CD4-positive, alpha-beta T cell treated with Interleukin-1 beta for 1 hour (primary cell): ENCODE measurements around the gene MSL1.

Experiments
- DNase-seq, 2 donors: peaks; one replicate each; pipeline ENCODE4 v3.0.0-alpha.2; 2020 to 2022

The MSL1 gene, protein sequence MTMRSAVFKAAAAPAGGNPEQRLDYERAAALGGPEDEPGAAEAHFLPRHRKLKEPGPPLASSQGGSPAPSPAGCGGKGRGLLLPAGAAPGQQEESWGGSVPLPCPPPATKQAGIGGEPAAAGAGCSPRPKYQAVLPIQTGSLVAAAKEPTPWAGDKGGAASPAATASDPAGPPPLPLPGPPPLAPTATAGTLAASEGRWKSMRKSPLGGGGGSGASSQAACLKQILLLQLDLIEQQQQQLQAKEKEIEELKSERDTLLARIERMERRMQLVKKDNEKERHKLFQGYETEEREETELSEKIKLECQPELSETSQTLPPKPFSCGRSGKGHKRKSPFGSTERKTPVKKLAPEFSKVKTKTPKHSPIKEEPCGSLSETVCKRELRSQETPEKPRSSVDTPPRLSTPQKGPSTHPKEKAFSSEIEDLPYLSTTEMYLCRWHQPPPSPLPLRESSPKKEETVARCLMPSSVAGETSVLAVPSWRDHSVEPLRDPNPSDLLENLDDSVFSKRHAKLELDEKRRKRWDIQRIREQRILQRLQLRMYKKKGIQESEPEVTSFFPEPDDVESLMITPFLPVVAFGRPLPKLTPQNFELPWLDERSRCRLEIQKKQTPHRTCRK

DNA sequence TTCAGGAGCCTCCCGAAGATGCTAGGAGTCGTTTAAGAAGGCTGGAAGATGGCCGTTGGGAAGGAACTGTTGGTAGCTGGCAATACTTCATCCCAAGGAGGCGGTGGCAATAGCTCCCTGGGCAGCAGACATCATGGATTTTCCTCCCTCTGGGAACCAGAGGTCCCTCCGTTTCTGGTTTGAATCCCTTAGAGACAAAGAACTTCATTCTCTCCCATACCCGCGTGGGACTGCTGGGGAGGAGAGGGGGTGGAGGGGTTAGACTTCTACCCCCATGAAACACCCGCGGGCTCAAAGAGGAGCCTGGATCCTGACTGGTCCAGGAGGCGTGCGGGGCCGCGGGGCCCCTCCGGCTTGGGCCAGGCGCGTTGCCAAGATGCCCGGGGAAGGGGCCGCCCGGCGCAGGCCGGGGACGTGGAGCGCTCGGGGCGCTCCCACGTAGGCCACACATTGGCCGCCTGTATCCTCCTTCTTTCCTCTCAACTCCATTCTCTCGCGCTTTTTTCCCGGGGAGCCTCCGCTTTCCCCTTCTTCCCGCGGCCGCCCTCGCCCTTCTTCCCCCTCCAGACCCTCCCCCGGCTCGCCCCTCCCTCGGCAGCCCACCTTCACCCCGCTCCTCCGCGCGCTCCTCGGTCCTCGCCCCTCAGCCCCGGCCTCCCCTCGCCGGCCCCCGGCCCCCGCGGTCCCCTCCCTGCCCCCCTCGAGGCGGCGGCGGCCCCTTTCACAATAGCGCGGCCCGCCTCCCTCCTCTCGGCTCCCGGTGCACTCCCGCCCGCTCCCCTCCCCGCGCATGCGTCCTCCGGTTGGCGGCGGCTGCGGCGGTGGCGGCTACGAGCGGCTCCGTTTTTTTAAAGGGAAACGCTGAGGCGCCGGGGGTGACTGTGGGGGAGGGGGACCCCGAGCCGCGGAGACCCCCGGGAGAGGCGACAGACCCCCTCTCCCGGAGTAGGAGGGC is at the start of gene MSL1:
Gene MSL1, plus strand, starts transcription at position 791 of the 955 bp plus-strand sequence. CDS start 642 bp downstream, outside the sequence.
- DNase-seq: peak; percentile 88 to 89

DNA sequence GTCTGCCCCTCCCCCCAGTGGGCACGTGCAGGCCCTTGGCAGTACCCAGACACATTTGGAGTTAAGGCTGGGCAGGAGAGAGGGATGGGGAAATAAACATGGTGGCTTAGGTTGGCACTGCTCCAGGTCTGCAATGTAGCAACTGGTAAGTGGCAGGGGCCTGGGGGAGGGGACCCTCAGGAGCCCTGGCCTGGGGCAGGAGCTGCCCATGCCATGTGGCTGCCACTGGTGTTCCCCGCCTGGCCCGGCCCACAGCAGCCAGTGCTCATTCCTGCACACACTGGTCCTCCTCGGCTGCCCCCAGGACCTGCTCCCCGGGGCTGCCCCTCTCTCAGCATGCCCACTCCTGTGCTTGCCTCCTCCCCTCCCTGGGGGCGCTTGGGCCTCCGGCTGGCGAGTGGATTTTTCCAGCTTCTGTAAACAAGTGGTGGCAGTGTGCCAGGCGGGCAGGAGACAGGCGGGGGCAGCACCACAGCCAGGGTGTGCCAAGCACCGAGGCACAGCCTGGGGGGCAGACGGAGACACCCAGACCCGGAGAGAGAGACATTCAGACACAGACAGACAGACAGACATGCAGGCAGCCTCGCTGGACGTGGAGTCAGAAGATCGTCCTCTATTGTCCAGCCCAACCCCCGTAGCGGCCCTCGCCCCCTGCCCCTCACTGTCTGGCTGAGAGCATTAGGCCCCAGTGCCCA is 49.6 kb upstream of the MSL1 start:
- DNase-seq: no peak

DNA sequence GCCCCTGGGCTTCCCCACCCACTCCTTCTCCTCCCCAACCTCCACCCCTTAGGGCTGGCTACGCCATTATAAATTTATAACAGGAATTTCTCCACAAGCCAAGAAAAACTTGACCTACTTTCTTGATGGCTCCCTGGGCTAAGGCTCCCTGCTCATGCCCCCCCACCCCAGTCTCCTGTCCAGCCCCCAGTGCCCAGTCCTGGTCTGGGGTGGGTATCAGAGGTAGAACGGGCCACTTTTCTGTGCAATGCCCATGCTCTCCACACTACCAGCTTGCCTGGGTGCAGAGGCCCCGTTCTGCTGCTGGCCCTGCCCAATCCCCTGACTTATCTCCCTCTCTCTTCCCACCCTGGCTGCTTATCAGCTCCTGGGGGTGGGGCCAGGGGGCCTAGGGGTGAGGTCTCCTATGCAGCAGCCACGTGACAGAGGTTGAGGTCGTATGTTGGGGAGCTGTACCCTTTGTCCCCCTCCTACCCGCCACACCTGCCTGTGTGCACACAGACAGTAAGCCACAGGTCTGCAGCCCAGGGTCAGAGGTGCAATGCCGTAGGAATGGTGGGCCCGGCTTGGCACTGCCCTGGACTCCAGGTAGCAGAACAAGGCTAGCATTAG is 48.9 kb upstream of the MSL1 start:
- no peak for DNase-seq

DNA sequence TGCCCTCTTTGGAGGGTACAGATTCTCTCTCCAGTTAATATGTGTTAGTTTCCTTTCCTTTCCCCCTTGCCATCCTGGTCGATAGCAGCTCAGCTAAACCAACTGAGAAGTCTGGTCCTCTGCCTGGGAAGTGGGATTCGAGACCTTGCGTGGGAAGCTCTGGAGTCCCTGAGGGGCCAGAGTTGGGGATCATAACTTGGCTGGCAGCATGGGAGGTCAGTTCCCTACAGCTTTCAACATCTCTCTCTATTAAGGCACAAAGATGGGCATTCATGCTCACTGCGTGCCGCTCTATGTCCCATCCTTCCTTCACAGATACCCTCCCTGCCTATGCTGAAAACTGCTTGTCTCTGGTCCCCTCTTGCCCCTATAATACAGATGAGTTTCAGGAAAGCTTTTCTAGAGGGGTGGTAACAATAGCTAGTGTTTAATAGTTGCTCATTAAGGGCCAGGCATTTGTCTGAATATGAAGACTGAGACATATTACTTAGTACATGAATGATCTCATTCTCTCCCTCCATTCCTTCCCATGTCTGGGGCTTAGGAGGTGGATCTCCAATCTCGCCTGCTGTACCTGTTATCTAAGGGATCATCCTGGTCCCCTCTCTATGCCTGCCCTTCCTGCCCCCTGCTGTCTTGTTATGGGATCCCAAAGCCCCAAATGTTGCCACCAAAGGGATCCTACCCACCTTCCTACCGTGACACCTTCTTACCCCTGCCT is 48.2 kb upstream of the MSL1 start:
- no peak for DNase-seq

DNA sequence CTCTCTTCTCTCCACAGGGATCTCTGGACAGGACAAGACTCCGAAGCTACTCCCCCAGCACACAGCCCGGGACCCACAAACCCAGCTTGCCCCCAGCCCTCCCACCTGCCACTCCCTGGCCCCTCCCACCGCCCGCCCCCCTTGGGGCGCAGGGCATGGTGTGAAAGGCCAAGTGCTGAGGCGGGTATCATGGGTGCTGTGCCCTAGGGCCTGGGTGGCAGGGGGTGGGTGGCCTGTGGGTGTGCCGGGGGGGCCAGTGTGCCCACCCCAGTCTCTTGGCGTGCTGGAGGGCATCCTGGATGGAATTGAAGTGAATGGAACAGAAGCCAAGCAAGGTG is 47.6 kb upstream of the MSL1 start:
- DNase-seq: no peak

DNA sequence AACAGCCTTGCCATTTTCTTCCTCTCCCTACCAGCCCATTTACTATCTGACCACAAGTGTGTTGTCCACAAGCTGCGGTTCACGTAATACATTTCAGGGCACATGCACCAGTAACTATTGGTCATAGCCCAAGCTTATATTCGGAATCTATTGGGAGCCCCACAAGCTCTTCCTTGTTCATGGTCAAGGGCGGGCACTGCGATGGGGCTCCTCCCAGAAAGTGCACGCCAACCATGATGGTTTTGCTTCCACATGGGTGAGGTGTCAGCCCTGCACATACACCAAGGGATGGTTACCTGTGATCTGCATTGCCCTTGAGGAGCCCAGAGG is 46.9 kb upstream of the MSL1 start:
- no peak for DNase-seq

DNA sequence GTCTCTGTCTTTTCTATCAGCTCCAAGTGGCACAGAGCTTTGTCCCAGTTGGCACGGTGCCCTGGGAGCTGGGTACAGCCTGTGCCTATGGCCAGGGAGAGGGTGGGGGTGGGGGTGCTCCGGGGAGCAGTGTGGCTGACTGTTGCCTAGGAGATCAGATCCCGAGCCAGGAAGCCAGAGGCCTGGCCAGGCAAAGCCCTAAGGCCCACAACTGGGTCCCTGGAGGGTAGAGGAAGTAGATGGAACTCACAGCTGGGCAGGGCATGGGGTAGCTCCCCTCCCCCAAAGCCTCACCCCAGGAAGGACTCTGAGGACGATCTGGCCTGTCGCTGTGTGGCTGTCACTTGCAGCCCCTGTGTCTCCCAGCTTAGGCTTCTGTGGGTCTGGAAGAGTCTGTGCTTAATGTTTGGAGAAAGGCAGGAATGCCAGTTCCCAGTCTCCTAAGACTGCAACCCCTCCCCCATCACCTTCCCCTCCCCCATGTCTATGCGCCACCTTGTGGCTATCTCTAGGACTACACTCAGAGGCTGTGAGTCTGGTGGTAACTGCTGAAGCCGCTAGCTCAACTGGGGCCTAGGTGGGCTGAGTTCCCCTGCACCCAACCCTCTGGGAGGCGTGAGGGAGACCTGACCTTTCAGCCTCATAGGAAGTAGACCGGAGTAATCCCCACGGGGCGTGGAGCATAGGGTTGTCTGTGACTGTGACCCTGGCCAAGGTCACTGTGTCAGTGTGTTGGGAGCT is 46.4 kb upstream of the MSL1 start:
- peak; percentile 63 to 79 for DNase-seq

DNA sequence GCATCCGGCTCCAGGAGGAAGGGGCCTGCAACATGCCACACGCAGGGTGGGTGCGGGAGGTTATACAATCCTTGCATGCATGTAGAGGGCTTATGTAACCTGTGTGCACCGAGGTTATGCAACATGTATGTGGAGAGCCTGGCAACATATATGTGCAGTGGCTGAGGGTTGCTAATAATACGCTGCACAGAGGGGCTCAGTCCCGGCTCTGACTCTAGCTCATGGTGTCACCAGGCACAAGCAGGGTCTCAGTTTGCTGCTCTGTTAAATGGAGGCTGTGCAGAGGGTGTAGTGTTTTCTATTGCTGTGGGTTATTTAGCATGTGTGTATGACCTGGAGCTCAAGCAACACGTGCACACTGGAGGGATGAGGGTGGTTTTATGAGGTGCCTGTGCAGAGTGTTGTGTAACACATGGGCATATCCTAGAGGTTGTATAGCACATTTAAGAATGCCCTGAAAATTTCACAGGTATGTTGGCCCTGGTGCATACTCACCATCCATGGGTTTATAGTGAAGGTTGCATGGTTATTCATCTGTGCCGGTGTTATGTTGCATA is 45.8 kb upstream of the MSL1 start:
- no peak for DNase-seq

DNA sequence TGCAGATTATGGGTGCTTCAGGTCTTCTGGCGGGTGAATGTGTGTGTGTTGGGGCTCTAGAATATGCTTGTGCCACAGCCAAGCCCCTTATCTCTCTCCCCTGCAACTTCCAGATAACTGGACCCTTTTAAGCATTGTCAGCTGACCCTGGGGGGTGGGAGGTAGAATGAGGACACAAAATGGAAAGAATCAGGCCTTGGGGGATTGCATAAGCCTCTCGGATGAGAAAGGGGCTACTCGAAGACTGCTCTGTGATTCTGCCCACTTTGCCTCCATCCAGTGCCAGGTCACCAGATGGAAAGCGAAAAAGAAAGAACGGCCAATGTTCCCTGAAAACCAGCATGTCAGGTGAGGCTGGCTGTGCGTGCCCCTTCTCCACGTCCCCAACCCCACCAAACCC is 45.2 kb upstream of the MSL1 start:
- no peak for DNase-seq

DNA sequence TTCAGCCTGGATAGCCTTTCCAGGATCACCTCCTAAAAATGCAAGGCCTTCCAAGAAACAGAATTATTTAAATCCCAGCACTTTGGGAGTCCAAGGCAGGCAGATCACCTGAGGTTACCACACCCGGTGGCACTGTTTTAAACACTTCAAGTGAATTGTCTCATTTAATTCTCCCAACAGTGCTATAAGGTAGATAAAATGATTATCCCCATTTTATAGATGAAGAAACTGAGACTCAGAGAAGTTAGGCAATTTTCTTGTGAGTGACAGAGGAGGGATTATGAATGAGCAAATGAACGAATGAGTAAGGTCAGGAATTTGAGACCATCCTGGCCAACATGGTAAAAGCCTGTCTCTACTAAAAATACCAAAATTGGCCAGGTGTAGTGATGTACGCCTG is 42.2 kb upstream of the MSL1 start:
- no peak for DNase-seq

DNA sequence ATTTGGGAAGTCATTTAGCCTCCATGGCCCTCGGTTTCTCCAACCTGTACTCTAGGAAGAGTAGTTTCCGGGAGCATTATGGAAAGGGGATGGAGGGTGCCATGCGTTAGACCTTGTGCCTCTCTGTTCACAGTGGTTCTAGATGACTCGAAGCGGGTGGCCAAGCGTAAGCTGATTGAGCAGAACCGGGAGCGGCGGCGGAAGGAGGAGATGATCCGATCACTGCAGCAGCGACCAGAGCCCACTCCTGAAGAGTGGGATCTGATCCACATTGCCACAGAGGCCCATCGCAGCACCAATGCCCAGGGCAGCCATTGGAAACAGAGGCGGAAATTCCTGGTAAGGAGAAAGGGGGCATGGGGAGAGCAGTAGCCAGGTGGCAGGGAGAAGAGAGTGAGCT is 37.3 kb upstream of the MSL1 start:
- no peak for DNase-seq

DNA sequence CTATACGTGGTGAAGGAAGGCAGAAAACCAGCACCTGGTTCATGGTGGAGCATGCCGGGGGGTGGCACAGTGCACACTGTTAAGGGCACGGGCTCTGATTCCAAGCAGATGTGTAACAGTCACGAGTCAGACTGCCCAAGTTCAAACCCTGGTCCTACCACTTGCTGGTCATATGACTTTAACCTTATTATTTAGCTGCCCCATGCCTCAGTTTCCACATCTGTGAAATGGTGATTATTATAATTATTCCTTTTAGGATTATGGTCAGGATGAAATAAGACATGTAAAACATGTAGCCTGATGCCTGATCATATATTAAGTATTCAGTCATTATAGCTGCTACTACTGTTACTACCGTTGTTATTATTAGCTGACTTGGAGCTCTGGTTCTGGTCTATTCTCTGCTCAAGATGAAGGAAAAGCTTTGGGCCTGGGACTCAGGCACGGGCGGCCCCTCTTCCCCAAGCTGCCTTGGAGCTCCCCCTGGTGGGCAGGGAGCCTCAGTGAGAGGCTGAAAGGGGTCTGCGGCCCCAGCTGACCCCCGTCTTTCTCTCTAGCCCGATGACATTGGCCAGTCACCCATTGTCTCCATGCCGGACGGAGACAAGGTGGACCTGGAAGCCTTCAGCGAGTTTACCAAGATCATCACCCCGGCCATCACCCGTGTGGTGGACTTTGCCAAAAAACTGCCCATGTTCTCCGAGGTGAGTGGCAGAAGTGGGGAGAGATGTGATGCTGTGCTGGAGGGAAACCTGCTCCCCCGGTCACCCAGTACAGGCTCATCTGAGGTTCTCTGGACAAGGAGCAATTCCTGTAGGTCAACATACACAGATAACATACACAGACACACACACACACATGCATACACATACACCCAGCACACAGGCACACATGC is 35.4 kb upstream of the MSL1 start:
- DNase-seq: peak; percentile 63 to 65

DNA sequence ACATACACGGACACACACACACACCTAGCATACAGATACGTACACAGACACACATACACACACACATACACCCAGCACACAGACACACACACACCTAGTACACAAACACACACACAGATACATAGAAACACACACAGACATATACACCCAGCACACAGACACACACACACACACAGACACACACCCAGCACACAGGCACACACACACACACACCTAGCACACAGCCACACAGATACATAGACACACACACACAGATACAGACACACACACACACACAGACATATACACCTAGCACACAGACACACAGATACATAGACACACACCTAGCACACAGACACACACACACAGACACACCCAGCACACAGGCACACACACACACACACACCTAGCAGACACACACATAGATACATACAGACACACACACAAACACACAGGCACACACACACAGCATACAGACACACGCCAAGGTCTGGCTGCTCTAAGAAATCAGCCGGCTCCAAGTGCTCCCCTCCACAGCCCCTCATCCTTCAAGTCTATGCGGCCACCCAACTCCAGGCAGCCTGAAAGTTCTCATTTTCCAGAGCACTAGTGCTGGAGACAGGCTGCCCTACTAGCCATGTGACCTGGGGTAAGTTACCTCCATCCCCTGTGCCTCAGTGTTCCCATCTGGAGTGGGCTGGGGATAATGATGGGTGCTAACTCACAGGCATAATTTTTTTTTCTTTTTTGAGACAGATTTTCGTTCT is 34.5 kb upstream of the MSL1 start:
- DNase-seq: no peak

DNA sequence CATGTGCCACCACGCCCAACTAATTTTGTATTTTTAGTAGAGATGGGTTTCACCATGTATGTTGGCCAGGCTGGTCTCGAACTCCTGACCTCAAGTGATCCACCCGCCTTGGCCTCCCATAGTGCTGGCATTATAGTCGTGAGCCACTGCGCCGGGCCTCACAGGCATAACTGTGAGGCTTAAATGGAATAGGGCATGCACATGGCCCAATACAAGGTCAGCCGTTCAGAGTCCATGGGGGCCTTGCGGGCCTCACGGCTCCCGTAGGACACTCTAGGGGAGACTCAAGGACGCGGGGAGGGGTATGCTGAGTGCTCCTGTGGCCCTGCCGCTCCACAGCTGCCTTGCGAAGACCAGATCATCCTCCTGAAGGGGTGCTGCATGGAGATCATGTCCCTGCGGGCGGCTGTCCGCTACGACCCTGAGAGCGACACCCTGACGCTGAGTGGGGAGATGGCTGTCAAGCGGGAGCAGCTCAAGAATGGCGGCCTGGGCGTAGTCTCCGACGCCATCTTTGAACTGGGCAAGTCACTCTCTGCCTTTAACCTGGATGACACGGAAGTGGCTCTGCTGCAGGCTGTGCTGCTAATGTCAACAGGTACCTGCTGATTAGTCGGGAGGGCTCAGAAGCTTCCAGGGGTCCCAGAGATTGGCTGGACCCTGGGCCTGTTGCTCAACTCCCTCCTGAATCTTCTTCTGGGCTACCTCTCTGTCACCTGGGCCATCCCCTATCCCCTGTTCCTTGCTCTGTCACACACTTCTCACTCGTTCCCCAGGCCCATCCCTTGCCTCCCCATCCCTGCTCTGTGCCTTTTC is 33.7 kb upstream of the MSL1 start:
- no peak for DNase-seq

DNA sequence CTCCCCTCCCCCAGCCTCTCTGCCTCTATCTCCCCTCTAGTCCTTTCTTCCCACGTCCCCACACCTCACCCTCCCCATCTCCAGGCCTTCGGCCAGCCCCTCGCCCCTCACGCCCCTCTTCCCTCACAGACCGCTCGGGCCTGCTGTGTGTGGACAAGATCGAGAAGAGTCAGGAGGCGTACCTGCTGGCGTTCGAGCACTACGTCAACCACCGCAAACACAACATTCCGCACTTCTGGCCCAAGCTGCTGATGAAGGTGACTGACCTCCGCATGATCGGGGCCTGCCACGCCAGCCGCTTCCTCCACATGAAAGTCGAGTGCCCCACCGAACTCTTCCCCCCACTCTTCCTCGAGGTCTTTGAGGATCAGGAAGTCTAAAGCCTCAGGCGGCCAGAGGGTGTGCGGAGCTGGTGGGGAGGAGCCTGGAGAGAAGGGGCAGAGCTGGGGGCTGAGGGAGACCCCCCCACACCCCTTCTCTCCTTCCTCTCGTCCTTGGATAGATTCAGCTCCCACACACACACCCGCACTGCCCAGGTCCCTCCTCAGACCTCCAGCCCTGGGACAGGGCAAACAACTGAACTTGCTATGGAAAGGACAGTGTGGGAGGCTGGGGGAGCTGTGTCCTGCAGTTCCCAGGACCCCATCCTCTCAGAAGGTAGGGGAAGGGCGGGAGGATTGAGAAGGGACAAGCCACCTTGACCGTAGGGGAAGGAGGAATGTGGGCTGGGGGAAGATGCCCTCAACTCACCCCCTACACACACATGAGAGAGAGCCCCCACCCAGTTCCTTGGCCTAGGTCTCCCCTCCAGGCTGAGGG is 32.5 kb upstream of the MSL1 start:
- no peak for DNase-seq

DNA sequence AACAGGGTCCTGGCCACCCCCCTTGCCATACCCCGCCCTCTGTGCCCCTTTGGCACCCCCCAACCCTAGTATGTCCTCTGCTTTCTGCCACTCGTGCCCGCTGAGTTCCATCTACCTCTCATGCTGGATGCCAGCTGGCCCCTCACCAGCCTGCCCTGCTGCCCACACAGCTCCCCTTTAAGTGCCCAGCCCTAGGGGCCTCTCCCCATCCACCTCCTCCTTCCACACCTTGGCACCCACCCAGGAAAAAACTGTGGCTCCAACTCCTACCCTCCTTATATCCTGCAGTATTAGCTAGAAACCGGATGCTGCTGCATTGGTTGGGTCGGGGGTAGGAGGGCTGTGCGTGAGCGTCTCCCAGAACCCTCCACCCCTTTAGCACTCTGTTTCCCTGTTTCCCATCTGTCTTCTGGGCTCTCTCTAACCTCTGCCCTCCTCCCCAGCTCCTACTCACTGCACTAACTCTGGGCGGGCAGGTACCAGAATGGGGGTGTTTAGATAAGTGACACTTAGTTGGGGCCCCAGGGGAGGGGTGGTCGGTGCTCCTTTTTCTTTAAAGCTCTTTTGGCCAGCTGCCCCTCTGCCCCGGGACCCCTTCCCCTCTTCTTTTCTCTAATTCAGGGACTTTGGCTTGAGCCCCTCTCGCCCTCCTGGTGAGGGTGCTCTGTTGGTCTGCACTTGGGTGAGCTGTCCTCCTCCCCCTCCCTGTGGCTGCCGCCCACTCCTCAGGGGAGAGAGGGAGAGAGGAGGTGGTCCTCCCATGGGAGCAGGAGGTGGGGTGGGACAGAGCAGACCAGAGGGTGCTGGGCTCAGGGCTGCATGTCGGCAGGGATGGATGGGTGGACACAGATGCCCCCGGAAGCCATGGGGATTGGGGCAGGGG is 31.3 kb upstream of the MSL1 start:
- no peak for DNase-seq
